Spleen (tissue), 11 donors: ENCODE measurements around the gene IGF1R. TPM values are rescaled to one million over a fixed set of nuclear protein-coding genes. Genes with fewer than 3 reads are reported as not detected.
A peak's percentile ranks its signal among the peaks of the same experiment; 100 is the strongest.

Experiments used
- DNase-seq: peaks from one replicate; pipeline ENCODE4 v3.0.0-alpha.2; 2020
- H3K27ac ChIP-seq, 8 donors: fragments of 200-600 bp; sonication (generic) in 7 of 8; 1 replicate in 4 of 8; 2 replicates in 4 of 8; pipeline versions ENCODE4 v1.5.0 to v1.8.0; 2016 to 2021; ENCODE audit warnings: inconsistent platforms in 4 of 8, mild to moderate bottlenecking in 4 of 8, moderate library complexity in 1 of 8
- H3K27me3 ChIP-seq, 7 donors: fragments of 200-600 bp; sonication (generic) in 6 of 7; replicated peaks in 1 of 7; 1 replicate in 4 of 7; 2 replicates in 3 of 7; pipeline versions ENCODE4 v1.5.0 to v1.8.0; 2016 to 2021; ENCODE audit warnings: inconsistent platforms in 3 of 7, mild to moderate bottlenecking in 1 of 7
- H3K36me3 ChIP-seq, 6 donors: fragments of 200-600 bp; sonication (generic) in 5 of 6; 1 replicate in 4 of 6; 2 replicates in 2 of 6; pipeline versions ENCODE4 v1.5.0 to v1.8.0; 2016 to 2021; ENCODE audit warnings: inconsistent platforms in 2 of 6
- H3K4me1 ChIP-seq, 6 donors: fragments of 200-600 bp; sonication (generic) in 5 of 6; 1 replicate in 3 of 6; 2 replicates in 3 of 6; pipeline versions ENCODE4 v1.5.0 to v1.8.0; 2016 to 2021; ENCODE audit warnings: inconsistent platforms in 3 of 6
- H3K4me3 ChIP-seq, 8 donors: fragments of 200-600 bp; sonication (generic) in 7 of 8; 1 replicate in 4 of 8; 2 replicates in 4 of 8; pipeline versions ENCODE4 v1.5.0 to v1.8.0; 2016 to 2021; ENCODE audit warnings: inconsistent platforms in 4 of 8, mild to moderate bottlenecking in 4 of 8, moderate library complexity in 2 of 8
- H3K9me3 ChIP-seq, 8 donors: fragments of 200-600 bp; sonication (generic) in 7 of 8; 1 replicate in 4 of 8; 2 replicates in 4 of 8; pipeline versions ENCODE4 v1.5.0 to v1.8.0; 2016 to 2021; ENCODE audit warnings: inconsistent platforms in 4 of 8
- CTCF ChIP-seq, 11 experiments: fragments of 200-600 bp in 7 of 11; fragments of 450-650 bp in 4 of 11; sonication (generic) in 4 of 11; IDR thresholded peaks in 8 of 11; conservative IDR thresholded peaks in 3 of 11; 1 replicate in 7 of 11; 2 replicates in 4 of 11; pipeline versions ENCODE4 v1.4.0 to v1.8.0; 2016 to 2021; ENCODE audit warnings: antibody characterized with exemption in 11 of 11, inconsistent platforms in 4 of 11, mild to moderate bottlenecking in 1 of 11
- POLR2A ChIP-seq, 3 donors: fragments of 450-650 bp; IDR thresholded peaks; one replicate each; pipeline ENCODE4 v1.5.1; 2017; ENCODE audit warnings: antibody characterized with exemption in 3 of 3, mild to moderate bottlenecking in 1 of 3
- POLR2AphosphoS5 ChIP-seq, 3 donors: sonication (generic); formaldehyde crosslinking; IDR thresholded peaks; one replicate each; pipeline ENCODE4 v1.5.1; 2017; ENCODE audit warnings: antibody characterized with exemption in 3 of 3
- WGBS, 5 donors: extraction: QIAGEN DNeasy Blood & Tissue Kit in 3 of 5; methylation state at CpG; one replicate each; pipeline versions ENCODE4 v1.1.5 to v1.1.7; 2013 to 2018; 5-methylcytosine and 5-hydroxymethylcytosine counted together
- intact Hi-C: fragments of 100-400 bp; cut with DNase I; formaldehyde crosslinking; loops from one replicate; pipeline ENCODE4 v1.15.0; 2023; ENCODE audit warnings: low total_unique reads
- polyA plus RNA-seq, 3 donors: library from polyadenylated mRNA; stranded (reverse); fragments of 200-250 nt; gene quantifications; one replicate each; pipeline ENCODE4 v1.2.1, GENCODE V29; 2013
- total RNA-seq, 7 donors: library from RNA; depleted of rRNA in 3 of 7; stranded (reverse); fragments of >200 nt in 3 of 7; fragmentation: NEBNext Ultra II Directional in 4 of 7; extraction: Animal tissue kit (Norgen Biotek cat#: 25700) in 4 of 7; gene quantifications; one replicate each; pipeline versions ENCODE4 v1.1.0 to v1.2.1, GENCODE V29; 2016 to 2021
- donor health status: healthy with polysubstance abuse.
- donor health status: DM: no; HTN: no; CAD: no; lungs with moderate emphysema.
- donor health status: DM: no; HTN: no; CAD: no.
- donor health status: Bipolar disorder and iron deficiency.
- donor health status: healthy.
- donor health status: DM: no; HTN: no; CAD: no.
- donor health status: DM: yes; HTN: yes; CAD: no.

Gene IGF1R
- total and polyA plus RNA-seq, 10 donors, result 1.1 to 104 (median 53.1) TPM

GRCh38 chr15:98776607-98777281 is 128.4 kb downstream of the IGF1R start:
- Histone ChIP-seq H3K4me1 (peaks cover 20 to 77% (median 47%) of the 10 kb centered on the region in 6 donors), H3K4me3 (no peak overlapping the region), H3K27me3 (no peaks in the 10 kb centered on the region), H3K9me3 (no peaks in the 10 kb centered on the region), H3K36me3 (no peaks in the 10 kb centered on the region), H3K27ac (peak overlapping the region in 4 of 8 donors; percentile 16 to 53 (median 40))
- DNase-seq, result peak; percentile 81
- TF ChIP-seq POLR2AphosphoS5 (IDR thresholded peaks at IDR 0.05) (peak in 1 of 3 donors; percentile 54), CTCF (IDR thresholded peaks at IDR 0.05 in 8 of 11, conservative IDR thresholded peaks at IDR 0.05 in 3 of 11) (no peak), POLR2A (IDR thresholded peaks at IDR 0.05) (peak in 1 of 3 donors; percentile 6)
- WGBS, 5 donors, result 32 to 55% (median 43%) methylated on average over 16 of the region's 16 CpGs
- intact Hi-C loops, result loop anchor here (10.0 kb wide), 2 partner anchors 132 to 298 kb away; partner anchors contain the start of gene IGF1R

- TF ChIP-seq POLR2AphosphoS5 (IDR thresholded peaks at IDR 0.05), result no peak
- no peak for TF ChIP-seq CTCF (IDR thresholded peaks at IDR 0.05 in 8 of 11, conservative IDR thresholded peaks at IDR 0.05 in 3 of 11)
- TF ChIP-seq POLR2A (IDR thresholded peaks at IDR 0.05), result no peak
- H3K4me3 ChIP-seq, result no peak overlapping the region
- intact Hi-C loops, result loop anchor here (10.0 kb wide), 2 partner anchors 133 to 297 kb away; partner anchors contain the start of gene IGF1R
- H3K27ac ChIP-seq, result peak overlapping the region in 3 of 8 donors; percentile 33 to 53 (median 47)
- no peaks in the 10 kb centered on the region for H3K36me3 ChIP-seq
- H3K27me3 ChIP-seq, result no peaks in the 10 kb centered on the region
- no peaks in the 10 kb centered on the region for H3K9me3 ChIP-seq
- DNase-seq, result no peak
- WGBS, 5 donors, result 72 to 77% (median 76%) methylated on average over 9 of the region's 9 CpGs
- H3K4me1 ChIP-seq, result peaks cover 20 to 74% (median 47%) of the 10 kb centered on the region in 6 donors
These were observed 129.1 kb downstream of the IGF1R start for GRCh38 chr15:98777426-98777825.

- Histone ChIP-seq H3K9me3 (no peaks in the 10 kb centered on the region), H3K36me3 (no peaks in the 10 kb centered on the region), H3K27ac (peak overlapping the region in 5 of 8 donors; percentile 4 to 50 (median 32)), H3K4me1 (peaks cover 20 to 74% (median 47%) of the 10 kb centered on the region in 6 donors), H3K4me3 (no peak overlapping the region), H3K27me3 (no peaks in the 10 kb centered on the region)
- TF ChIP-seq POLR2AphosphoS5 (IDR thresholded peaks at IDR 0.05) (peak in 2 of 3 donors; percentile 38 to 47), CTCF (IDR thresholded peaks at IDR 0.05 in 8 of 11, conservative IDR thresholded peaks at IDR 0.05 in 3 of 11) (no peak)
- no peak for DNase-seq
- intact Hi-C loops, result loop anchor here (10.0 kb wide), 2 partner anchors 134 to 296 kb away; partner anchors contain the start of gene IGF1R
- WGBS, 5 donors, result 77 to 81% (median 79%) methylated on average over 3 of the region's 3 CpGs
These were observed 130.1 kb downstream of the IGF1R start for GRCh38 chr15:98778263-98778959.

GRCh38 chr15:98778960-98779359 is 130.6 kb downstream of the IGF1R start:
- no peaks in the 10 kb centered on the region for H3K9me3 ChIP-seq
- H3K4me1 ChIP-seq, result peaks cover 20 to 72% (median 47%) of the 10 kb centered on the region in 6 donors
- TF ChIP-seq CTCF (IDR thresholded peaks at IDR 0.05 in 8 of 11, conservative IDR thresholded peaks at IDR 0.05 in 3 of 11) (no peak), POLR2A (IDR thresholded peaks at IDR 0.05) (no peak), POLR2AphosphoS5 (IDR thresholded peaks at IDR 0.05) (no peak)
- no peak overlapping the region for H3K4me3 ChIP-seq
- H3K27ac ChIP-seq, result peak overlapping the region in 6 of 8 donors; percentile 2 to 50 (median 20)
- no peak for DNase-seq
- intact Hi-C loops, result loop anchor here (10.0 kb wide), 2 partner anchors 134 to 296 kb away; partner anchors contain the start of gene IGF1R
- no peaks in the 10 kb centered on the region for H3K36me3 ChIP-seq
- WGBS, 5 donors, result 68 to 88% (median 81%) methylated on average over 4 of the region's 4 CpGs
- no peaks in the 10 kb centered on the region for H3K27me3 ChIP-seq
